ENCODE measurements around the gene BPIFB1. TPM values are rescaled to one million over a fixed set of nuclear protein-coding genes. Genes with fewer than 3 reads are reported as not detected.

The BPIFB1 gene
- total RNA-seq, 6 experiments from 2014 or later, result not detected

- DNase-seq, result no peak
- H3K36me3 Mint-ChIP-seq (ENCODE audit: low read depth), result no peaks in the 10 kb centered on the region
- H3K4me1 Mint-ChIP-seq (ENCODE audit: low read depth), result 0 out of 2 replicates have a peak, but pooled peaks cover 8% of the 10 kb centered on the region
- TF ChIP-seq, protein P1, sequence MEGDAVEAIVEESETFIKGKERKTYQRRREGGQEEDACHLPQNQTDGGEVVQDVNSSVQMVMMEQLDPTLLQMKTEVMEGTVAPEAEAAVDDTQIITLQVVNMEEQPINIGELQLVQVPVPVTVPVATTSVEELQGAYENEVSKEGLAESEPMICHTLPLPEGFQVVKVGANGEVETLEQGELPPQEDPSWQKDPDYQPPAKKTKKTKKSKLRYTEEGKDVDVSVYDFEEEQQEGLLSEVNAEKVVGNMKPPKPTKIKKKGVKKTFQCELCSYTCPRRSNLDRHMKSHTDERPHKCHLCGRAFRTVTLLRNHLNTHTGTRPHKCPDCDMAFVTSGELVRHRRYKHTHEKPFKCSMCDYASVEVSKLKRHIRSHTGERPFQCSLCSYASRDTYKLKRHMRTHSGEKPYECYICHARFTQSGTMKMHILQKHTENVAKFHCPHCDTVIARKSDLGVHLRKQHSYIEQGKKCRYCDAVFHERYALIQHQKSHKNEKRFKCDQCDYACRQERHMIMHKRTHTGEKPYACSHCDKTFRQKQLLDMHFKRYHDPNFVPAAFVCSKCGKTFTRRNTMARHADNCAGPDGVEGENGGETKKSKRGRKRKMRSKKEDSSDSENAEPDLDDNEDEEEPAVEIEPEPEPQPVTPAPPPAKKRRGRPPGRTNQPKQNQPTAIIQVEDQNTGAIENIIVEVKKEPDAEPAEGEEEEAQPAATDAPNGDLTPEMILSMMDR (IDR thresholded peaks at IDR 0.05), result no peak
- no peak overlapping the region for H3K4me3 Mint-ChIP-seq
- H3K27ac Mint-ChIP-seq, result no peak overlapping the region
- peaks cover 33% of the 10 kb centered on the region for H3K27me3 Mint-ChIP-seq (ENCODE audit: insufficient read depth)
- H3K9me3 Mint-ChIP-seq, result no peaks in the 10 kb centered on the region
These were observed 51.1 kb downstream of the BPIFB1 start for GRCh38 chr20:33334111-33334510.

GRCh38 chr20:33336375-33336774 is 53.4 kb downstream of the BPIFB1 start:
- no peak for DNase-seq
- no peak overlapping the region for H3K27ac Mint-ChIP-seq
- H3K4me3 Mint-ChIP-seq, result no peak overlapping the region
- H3K9me3 Mint-ChIP-seq, result no peaks in the 10 kb centered on the region
- no peaks in the 10 kb centered on the region for H3K36me3 Mint-ChIP-seq (ENCODE audit: low read depth)
- H3K27me3 Mint-ChIP-seq (ENCODE audit: insufficient read depth), result peaks cover 19% of the 10 kb centered on the region
- TF ChIP-seq, protein P1 (IDR thresholded peaks at IDR 0.05), result no peak
- 0 out of 2 replicates have a peak, but pooled peaks cover 8% of the 10 kb centered on the region for H3K4me1 Mint-ChIP-seq (ENCODE audit: low read depth)

DNA sequence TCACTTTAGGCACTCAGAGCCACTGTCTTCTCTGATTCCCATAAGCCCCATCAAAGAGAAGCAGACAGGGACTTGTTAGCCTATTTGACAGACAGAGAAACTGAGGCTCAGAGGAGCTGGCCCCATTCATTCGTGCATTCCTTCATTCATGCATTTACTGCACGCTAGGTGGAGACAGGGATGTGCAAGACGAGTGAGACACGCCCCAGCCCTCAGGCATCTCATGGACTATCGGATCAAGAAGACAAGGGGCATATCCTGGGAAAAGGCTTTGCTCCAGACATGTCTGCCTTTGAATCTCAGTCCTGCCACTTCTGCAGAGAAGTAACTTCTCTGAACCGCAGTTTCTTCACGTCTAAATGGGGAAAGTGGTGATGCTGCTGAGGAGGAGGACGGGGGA is 54.1 kb downstream of the BPIFB1 start:
- H3K4me1 Mint-ChIP-seq (ENCODE audit: low read depth), result 0 out of 2 replicates have a peak, but pooled peaks cover 8% of the 10 kb centered on the region
- H3K9me3 Mint-ChIP-seq, result no peaks in the 10 kb centered on the region
- no peak for DNase-seq
- TF ChIP-seq, protein P1 (IDR thresholded peaks at IDR 0.05), result no peak
- H3K4me3 Mint-ChIP-seq, result no peak overlapping the region
- peaks cover 16% of the 10 kb centered on the region for H3K27me3 Mint-ChIP-seq (ENCODE audit: insufficient read depth)
- H3K36me3 Mint-ChIP-seq (ENCODE audit: low read depth), result no peaks in the 10 kb centered on the region
- no peak overlapping the region for H3K27ac Mint-ChIP-seq

DNA sequence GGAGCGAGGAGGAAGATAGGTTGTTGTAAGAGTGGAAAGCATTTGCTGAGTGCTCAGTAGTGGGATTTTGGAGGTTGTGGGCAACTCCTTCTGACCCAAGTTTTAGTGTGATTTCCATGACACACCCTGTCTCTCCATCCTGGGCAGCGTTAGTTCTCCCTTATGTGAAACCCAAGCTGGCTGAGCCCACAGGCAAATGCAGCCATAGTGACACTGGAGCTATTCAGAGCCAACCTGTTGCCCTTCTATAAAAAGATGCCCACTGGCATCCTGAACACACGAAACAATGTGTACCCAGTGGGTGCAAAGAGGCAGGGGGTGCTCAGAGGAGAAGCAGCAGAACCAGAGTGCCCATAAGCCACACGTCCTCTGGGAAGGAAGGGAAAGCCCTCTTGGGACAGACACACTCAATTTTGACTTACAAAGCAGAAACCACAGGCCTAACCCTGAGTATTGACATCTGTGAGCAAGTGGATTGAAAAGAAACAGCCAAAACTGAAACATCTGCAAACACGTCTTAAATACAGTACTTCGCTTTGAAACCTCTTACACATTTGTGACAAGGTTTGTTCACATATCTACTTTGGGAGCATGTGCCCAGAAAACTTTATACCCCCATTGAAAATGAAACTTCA is 54.6 kb downstream of the BPIFB1 start:
- TF ChIP-seq, protein P1 (IDR thresholded peaks at IDR 0.05), result no peak
- DNase-seq, result no peak
- Mint-ChIP-seq H3K27ac (no peak overlapping the region), H3K9me3 (no peaks in the 10 kb centered on the region), H3K4me3 (no peak overlapping the region), H3K4me1 (ENCODE audit: low read depth) (0 out of 2 replicates have a peak, but pooled peaks cover 8% of the 10 kb centered on the region), H3K36me3 (ENCODE audit: low read depth) (no peaks in the 10 kb centered on the region), H3K27me3 (ENCODE audit: insufficient read depth) (peaks cover 16% of the 10 kb centered on the region)

GRCh38 chr20:33338467-33339258 is 55.6 kb downstream of the BPIFB1 start:
- Mint-ChIP-seq H3K27me3 (ENCODE audit: insufficient read depth) (peaks cover 16% of the 10 kb centered on the region), H3K4me3 (no peak overlapping the region), H3K9me3 (no peaks in the 10 kb centered on the region), H3K27ac (no peak overlapping the region), H3K36me3 (ENCODE audit: low read depth) (no peaks in the 10 kb centered on the region), H3K4me1 (ENCODE audit: low read depth) (0 out of 2 replicates have a peak, but pooled peaks cover 8% of the 10 kb centered on the region)
- TF ChIP-seq, protein P1 (IDR thresholded peaks at IDR 0.05), result no peak
- DNase-seq, result no peak

Data from HFFc6 (cell line).